HG03342 (cell line): Measurements from ENCODE around the gene CCDC74A.
"Not testable (repeated sequence)": the region's sequence is repeated elsewhere in the genome, so short reads cannot be mapped to it uniquely, and the experiment has no call there.

Experiments used
- ATAC-seq: cut with Tn5 transposase; IDR thresholded peaks from one replicate; pipeline ENCODE4 v1.9.1; 2021; ENCODE audit warnings: mild to moderate bottlenecking, moderate library complexity; ENCODE audit not compliant: unreplicated experiment

CCDC74A gene

DNA sequence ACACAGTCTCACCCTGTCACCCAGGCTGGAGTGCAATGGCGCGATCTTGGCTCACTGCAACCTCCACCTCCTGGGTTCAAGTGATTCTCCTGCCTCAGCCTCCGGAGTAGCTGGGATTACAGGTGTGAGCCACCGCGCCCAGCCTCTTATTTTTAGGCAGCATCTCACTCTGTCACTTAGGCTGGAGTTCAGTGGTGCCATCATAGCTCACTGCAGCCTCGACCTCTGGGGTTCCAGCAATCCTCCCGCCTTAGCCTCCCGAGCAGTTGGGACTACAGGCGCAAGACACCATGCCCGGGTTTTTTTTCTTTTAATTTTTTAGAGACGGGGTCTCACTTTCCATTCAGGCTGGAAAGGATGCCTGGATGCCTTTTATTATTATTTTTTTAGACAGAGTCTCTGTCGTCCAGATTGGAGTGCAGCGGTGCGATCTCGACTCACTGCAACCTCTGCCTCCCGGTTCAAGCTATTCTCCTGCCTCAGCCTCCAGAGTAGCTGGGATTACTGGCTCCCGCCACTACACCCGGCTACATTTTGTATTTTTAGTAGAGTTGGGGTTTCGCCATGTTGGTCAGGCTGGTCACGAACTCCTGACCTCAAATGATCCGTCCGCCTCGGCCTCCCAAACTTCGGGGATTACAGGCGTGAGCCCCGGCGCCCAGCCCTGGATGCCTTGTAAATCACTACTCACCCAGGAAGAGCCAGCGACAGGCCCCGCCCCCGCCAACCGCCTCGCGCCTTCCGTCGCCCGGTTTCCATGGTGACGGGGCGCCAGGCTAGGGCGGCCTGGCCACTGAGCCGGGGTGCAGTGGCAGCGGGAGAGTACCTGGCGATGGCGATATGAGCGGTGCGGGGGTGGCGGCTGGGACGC, at the start of gene CCDC74A:
CCDC74A (plus strand) TSS at position 758 of the 871 bp plus-strand sequence; CDS start at position 841, 83 bp downstream.
- ATAC-seq, result peak; percentile 89

DNA sequence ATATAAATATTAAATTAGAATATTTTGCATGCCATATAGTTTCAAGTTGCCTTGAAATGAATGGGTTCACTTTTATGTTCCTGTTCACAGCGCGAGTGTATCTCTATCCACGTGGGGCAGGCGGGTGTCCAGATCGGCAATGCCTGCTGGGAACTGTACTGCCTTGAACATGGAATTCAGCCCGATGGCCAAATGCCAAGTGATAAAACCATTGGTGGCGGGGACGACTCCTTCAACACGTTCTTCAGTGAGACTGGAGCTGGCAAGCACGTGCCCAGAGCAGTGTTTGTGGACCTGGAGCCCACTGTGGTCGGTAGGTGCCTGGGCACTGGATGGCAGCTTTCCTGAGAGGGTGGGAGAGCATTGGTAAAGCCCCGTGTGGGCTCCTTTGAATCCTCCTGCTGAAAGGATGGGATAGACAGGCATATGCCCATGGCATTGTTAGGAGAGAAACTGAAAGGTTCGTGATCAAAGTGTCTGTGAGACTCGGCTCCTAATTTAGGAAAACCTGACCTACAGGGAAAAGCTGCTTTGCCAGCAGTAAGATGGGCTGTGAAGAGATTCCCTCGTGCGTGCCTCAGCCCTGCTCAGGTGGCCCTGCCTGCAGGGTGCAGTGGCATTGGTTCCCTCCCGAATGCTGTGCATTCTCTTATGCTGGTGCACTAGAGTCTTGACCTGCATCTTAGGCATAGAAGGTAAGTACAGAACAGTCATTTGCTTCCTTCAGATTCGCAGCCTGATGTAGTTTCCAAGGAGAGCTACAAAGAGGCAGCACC, 49.4 kb upstream of the CCDC74A start:
- not testable (repeated sequence) for ATAC-seq

DNA sequence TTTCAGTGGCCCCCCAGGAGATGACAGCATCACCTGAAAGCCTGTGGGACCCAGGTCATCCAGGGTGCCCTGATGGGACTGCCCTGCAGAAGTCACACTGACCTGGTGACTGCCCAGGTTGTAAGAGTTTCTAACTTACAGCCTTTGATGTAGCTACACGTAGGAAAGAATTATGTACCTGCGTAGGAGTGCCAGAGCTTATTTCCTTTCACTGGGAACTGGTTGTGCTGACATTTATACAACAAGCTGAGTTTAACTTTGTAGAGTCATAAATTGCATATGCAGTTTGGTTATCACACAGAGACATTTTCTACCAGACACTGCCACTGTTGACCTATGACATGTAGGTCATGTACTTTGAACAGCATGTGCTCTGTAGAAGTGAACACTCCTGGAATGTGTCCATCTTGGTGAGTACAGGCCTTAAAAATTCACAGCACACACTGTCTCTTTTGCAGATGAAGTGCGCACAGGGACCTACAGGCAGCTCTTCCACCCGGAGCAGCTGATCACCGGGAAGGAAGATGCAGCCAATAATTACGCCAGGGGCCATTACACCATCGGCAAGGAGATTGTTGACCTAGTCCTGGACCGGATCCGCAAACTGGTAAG, 48.7 kb upstream of the CCDC74A start:
- not testable (repeated sequence) for ATAC-seq

DNA sequence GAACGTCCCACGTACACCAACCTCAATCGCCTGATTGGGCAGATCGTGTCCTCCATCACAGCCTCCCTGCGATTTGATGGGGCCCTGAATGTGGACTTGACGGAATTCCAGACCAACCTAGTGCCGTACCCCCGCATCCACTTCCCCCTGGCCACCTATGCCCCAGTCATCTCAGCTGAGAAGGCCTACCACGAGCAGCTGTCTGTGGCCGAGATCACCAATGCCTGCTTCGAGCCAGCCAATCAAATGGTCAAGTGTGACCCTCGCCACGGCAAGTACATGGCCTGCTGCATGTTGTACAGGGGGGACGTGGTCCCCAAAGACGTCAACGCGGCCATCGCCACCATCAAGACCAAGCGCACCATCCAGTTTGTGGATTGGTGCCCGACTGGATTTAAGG, 47.3 kb upstream of the CCDC74A start:
- not testable (repeated sequence) for ATAC-seq

DNA sequence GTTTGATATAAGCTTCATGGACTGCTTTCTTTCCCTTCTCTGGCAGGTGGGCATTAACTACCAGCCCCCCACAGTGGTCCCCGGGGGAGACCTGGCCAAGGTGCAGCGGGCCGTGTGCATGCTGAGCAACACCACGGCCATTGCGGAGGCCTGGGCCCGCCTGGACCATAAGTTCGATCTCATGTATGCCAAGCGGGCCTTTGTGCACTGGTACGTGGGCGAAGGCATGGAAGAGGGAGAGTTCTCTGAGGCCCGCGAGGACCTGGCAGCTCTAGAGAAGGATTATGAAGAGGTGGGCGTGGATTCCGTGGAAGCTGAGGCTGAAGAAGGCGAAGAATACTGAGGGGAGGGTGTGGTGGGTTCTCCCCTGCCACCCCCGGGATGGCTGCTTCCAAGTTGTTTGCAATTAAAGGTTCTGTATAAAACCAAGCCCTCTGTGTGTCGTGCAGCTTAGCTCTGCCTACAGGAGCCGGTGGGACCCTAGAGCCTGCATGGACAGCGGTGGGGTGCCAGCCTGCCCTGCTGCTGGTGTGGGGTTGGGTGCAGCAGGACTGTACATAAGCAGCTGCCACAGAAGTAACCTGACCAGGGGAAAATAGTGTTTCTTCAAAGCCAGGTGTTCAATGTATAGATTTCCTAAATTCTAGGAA, 45.1 kb upstream of the CCDC74A start:
- not testable (repeated sequence) for ATAC-seq

DNA sequence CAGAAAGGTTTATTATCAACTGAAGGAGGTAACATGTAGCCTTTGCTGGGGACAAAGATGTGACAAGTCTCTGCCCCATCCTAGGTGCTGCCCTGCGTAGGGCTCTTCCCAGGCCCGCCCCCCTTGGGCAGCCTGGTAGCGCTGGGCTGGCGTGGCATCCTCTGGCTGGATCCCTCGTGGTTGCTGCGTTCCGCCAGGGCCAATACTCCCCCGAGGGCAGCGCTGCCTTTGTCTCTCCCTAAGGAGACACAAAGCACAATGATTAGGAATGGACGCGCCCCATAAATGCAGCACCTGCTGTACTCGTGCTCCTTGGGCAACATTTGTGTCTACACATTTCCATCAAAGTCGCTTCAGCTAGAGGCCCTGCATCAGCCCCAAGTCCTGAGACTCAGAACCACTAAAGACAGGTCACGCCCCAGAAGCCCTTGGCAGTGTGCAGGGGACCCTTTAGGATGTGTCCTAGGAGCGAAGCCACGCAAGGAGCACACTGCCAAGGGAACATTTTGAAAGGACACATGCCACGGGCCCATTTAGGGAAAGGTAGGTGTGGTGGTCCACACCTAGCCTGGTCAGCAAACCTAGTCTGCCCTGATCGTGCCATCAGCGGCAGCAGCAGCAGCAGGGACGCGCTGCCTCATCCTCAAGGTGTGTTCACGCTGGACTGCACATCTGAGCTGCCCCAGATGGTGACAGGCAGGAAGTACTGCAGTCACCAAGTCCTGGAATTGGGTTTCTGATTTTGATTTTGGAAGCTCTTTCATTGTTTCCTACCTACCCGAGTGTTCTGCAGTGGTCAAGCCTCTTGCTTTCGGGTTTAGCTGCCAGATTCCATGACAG, 43.5 kb upstream of the CCDC74A start:
- ATAC-seq, result not testable (repeated sequence)

DNA sequence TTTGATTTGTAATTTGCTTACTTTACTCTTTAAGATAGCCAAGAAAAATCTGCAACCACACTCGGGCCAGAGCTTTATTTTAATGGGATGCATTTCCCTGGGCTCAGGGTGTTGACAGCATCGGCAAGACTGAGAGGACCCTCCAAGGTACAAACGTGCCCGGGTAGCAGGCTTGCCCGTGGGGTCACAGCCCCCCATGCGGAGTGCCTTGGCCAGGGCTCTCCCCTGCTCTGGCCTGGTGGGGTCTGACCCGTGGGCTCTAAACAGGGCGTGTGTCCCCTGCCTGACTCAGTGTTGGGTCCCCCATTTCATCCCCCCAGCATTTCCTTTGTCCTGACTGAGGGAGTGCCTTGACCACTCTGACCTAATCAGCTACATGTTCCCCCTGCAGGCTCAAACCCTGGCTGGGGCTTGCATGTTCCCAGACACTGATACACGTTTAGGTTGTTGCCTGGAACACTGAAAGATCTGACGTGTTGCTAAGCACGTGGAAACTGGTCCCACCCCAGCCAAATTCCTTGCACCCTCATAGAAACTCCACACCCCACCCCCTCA, 42.7 kb upstream of the CCDC74A start:
- ATAC-seq, result not testable (repeated sequence)

DNA sequence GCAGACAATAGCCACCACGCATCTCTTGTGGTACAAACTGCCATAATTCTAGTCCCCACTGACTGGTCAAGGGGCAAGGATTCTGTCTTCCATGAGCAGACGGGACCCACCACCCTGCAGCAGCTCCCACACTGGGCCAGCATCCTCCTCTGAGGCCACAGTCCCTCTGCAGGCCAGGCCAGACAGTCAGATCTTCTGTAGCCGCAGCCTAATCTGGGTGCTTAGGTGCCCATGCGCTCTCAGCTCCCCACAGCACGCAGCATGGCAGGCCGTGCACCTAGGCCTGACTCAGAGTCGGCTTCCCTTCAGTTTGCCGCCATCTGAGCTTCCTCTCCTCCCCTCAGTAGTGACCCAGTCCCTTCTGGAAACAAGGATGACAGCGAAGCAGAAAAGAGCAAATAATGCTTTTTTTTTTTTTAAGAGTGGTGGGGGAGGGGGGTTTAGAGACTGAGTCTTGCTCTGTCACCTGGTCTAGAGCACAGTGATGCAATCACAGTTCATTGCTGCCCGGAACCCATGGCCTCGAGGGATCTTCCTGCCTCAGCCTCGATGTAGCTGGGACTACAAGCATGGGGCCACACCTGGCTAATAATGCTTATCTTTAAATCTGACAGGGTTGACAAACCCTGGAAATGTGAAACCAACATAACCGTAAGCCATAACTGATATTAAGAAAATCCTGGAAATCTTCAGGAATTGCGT, 41.3 kb upstream of the CCDC74A start:
- not testable (repeated sequence) for ATAC-seq

DNA sequence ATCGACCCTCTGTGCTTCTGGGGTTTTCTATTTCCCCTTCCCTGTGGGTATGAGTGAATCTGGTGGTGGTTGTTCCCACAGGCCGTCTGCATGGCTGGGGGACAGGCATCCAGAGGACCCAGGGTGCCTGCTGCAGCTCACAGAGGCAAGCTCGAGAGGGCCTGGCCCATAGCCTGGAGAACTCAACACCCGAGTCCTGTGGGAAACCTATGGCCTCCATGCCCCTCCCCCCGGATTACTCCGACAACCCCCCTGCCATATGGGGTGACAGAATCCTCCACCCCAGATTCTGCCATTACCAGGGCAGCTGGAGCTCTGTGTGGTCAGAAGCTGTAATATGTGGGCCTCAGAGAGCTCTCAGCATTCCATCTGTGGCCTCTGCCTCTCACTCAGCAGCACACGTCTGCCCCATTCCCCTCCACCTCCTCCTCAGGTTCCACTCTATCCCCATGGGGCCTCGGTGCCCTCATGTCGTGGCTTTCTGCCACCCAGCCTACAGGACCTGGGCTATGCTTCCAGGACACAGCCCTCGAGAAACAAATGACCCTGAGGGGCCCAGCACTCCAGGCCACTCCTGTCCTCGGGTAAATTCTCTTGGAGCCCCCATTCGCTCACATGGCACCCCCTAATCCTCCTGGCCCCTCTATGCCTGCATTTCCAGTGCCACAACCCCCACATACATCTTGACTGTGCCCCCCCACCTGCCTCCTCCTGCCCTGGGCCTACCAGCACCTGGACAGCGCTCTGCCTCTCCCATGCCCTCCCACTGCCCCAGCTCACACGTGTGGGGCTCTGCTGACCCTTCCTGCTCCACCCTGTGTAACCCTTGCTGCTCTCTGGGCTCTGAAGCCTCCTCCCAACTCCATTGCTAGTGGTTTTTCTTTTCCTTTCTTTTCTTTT, 39.1 kb upstream of the CCDC74A start:
- no peak for ATAC-seq

DNA sequence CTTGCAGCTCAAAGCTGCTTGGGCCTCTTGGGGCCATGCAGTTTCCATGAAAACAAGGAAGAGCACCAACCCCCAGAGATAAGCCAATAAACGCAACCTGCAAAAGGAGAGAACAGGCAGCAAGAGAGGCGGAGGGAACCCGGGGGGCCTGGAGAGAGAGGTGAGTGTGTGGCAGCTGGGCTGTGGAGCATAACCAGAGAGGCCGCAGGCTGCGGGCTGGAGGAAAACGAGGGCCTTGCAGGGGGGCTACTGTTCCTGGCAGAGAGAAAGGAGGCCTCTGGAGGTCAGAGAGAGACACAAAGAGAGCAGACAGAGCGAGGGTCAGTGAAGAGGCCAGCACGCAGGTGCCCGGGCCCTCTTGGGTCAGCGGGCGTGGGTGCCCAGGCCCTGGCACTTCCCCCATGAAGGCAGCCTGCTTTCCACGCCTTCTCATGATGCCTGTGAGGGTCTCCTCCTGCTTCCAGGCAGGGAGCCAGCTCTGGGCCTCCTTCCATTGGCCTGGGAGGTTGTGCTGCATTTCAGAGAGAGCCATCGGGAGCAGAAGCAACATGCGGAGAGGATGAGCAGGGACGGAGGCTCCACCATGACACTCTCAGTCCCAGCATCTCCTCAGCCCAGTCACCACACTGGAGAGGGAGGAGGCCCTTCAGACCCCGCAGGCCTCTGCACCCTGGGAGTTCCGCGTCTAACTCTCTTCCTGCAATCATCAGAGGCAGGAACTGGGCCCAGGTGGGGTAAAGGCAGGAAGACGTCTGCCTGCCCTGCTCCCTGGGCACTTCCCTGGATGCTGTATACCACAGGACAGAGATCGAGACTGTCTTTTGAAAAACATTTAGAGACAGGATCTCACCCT, 36.8 kb upstream of the CCDC74A start:
- ATAC-seq, result not testable (repeated sequence)

DNA sequence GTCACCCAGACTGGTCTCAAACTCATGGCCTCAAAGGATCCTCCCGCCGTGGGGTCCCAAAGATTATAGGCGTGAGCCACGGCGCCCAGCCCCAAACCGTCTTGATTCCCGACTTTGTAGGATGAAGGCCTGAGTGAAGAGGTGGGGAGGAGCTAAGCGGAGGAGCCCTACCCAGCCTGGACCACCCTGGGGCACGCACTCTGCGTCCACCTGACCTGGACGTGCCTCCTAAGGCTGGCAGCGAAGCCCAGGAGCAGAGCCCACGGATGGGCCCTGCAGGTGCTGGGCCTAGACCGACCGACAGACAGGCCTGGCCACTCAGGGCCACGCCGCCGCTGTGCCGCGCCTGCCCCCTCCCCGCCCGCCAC, 36.2 kb upstream of the CCDC74A start:
- not testable (repeated sequence) for ATAC-seq

DNA sequence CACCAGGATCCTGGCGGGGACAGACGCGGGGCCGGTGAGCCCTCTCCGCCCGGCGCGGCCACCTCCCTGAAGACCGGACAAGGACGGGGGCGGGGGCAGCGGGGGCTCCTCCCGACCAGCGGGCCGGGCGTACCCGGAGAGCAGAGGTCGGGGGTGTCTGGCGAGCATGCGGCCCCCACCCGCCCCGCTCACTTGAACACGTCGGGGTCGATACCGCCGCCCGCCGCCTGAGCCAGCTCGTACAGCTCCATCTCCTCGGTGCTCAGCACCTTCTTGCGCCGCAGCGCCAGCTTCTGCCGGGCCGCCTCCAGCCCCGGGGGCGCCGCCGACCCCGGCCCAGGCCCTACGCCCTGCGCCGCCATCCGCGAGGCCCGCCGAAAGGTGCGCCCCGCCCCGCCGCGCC, 35.7 kb upstream of the CCDC74A start, which contains the start of gene MZT2A:
MZT2A (minus strand) TSS at position 383 of the 403 bp plus-strand sequence; CDS start at position 362, 21 bp downstream.
- peak; percentile 17 for ATAC-seq

DNA sequence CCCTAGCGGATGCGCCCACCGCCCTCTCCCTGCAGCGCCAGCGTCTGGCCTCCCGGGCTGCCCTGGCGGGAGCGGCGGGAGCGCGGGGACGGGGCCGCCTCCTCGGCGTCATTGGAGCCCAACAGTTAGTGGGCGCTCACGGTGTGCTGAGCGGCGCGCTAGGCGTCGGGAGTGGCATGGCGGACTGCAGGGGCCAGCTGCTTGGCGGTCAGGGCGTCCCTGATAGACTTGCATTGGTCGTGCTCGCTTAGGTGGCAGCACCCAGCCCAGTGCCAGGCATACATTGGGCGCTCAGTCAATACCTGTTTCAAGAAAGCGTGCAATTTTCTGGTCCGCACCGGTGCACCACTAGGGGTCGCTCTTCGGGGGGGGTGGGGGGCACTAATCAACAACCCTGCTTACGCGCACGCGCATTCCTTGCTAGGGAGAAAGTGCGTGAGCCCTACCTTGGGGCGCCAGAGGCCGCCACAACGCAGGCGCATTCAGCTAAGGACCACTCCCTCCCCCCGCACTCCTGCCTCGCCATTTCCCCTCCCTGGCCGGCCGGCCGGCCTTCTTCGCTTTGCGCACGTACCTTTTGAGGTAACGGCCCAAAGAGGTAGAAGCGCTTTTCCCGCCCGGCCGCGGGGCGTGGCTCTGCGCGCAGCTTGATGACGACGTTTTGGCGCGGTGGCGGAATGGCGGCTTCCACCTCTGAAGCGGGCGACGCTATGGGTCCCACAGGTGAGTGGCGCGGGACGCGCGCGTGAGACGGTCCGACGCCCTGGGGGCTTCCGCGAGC, 35.1 kb upstream of the CCDC74A start:
- peak; percentile 75 for ATAC-seq

DNA sequence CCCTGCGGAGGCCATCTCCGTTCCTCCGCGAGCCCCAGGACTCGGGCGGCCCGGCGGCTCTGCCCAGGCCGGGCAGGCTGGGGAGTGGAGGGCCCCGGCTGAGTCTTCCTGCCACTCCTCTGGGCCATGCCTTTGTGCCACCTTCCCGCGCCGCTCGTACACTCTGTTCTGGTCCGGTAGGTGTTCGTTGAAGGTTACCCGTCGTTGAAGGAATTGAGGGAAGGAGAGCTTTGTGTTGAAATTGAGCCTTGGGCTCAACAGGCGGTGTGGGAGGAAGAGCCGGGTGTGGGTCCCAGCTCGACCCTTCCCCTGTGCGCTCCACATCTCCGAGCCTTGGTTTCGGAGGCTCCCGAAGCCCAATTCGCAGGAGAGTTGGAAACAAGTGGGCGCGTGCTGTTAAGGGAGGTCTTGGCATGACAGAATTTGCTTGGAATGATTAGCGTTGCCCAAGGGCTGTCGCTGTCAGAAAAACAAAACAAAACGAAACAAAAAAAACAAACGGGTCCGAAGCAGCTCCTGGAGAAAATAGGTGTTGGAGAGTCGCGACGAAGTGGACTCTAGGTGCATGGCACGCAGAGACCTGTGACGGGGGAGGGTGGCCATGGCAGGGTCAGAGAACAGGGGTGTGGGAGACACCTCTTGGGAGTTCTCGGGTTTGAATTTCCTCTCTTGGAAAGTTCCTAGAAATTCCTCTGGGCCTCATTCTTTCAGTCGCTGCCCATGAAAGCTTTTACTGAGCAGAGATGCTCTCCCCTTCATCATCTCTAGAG, 34.3 kb upstream of the CCDC74A start:
- peak; percentile 20 for ATAC-seq

DNA sequence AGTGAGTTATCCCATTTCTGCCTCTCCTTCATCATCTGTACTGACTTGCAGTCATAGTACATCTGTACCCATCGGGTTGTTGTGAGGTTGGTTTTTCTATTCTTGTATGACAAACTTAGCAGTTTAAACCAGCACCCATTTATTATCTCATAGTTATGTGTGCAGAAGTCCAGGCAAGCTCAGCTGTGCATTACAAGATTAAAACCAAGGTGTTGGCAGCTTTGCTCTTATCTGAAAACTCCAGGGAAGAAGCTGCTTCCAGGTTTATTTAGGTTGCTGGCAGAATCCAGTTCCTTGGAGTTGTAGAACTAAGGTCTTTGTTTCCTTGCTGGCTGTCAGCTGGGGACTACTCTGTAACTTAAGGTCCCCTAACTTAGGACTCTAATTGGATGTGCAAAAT, 32.2 kb upstream of the CCDC74A start:
- not testable (repeated sequence) for ATAC-seq
